ACC112 (cell line): ENCODE measurements around the gene MDFIC.

Source experiments
- H2AFZ ChIP-seq: fragments of 200-600 bp; sonication (generic); one replicate; pipeline ENCODE4 v1.6.0; 2017; ENCODE audit warnings: antibody characterized with exemption, low read length; ENCODE audit not compliant: unreplicated experiment
- H3K27ac ChIP-seq: fragments of 200-600 bp; sonication (generic); 2 replicates; pipeline ENCODE4 v1.5.1; 2014; ENCODE audit warnings: low read depth, mild to moderate bottlenecking, antibody characterized with exemption, low read length, moderate library complexity
- H3K27me3 ChIP-seq: fragments of 200-600 bp; sonication (generic); 2 replicates; pipeline ENCODE4 v1.6.1; 2014; ENCODE audit warnings: mild to moderate bottlenecking, antibody characterized with exemption, low read length, moderate library complexity, mixed read lengths; ENCODE audit not compliant: insufficient read depth
- H3K36me3 ChIP-seq: fragments of 200-600 bp; sonication (generic); 2 replicates; pipeline ENCODE4 v1.6.1; 2016; ENCODE audit warnings: mild to moderate bottlenecking, antibody characterized with exemption, low read length, moderate library complexity, mixed read lengths; ENCODE audit not compliant: insufficient read depth
- H3K4me1 ChIP-seq: fragments of 200-600 bp; sonication (generic); one replicate; pipeline ENCODE4 v1.6.1; 2016; ENCODE audit warnings: low read length, mixed read lengths; ENCODE audit not compliant: insufficient read depth, unreplicated experiment, control insufficient read depth
- H3K4me3 ChIP-seq: fragments of 200-600 bp; sonication (generic); 2 replicates; pipeline ENCODE4 v1.5.1; 2014; ENCODE audit warnings: mild to moderate bottlenecking, low read depth, low read length
- H3K79me2 ChIP-seq: fragments of 200-600 bp; sonication (generic); one replicate; pipeline ENCODE4 v1.6.0; 2016; ENCODE audit warnings: low read length; ENCODE audit not compliant: control insufficient read depth, unreplicated experiment, insufficient read depth

MDFIC gene

GRCh38 chr7:115010441-115010820 lies 88.5 kb downstream of the MDFIC start:
- Histone ChIP-seq H3K4me3 (no peak overlapping the region), H3K79me2 (no peaks in the 10 kb centered on the region), H3K27me3 (no peaks in the 10 kb centered on the region), H3K4me1 (peaks cover 31% of the 10 kb centered on the region), H3K27ac (no peak overlapping the region), H3K36me3 (peaks cover 7% of the 10 kb centered on the region; the same call in 1 of the 2 replicates), H2AFZ (no peak overlapping the region)

GRCh38 chr7:115013886-115014285 lies 92.0 kb downstream of the MDFIC start:
- peaks cover 19% of the 10 kb centered on the region for H3K4me1 ChIP-seq
- no peak overlapping the region for H3K4me3 ChIP-seq
- H3K36me3 ChIP-seq, result peaks cover 7% of the 10 kb centered on the region; the same call in 1 of the 2 replicates
- H2AFZ ChIP-seq, result no peak overlapping the region
- no peaks in the 10 kb centered on the region for H3K27me3 ChIP-seq
- no peaks in the 10 kb centered on the region for H3K79me2 ChIP-seq
- H3K27ac ChIP-seq, result no peak overlapping the region

GRCh38 chr7:115014794-115015193 lies 92.9 kb downstream of the MDFIC start:
- Histone ChIP-seq H3K27ac (no peak overlapping the region), H3K36me3 (peaks cover 7% of the 10 kb centered on the region; the same call in 1 of the 2 replicates), H3K4me3 (no peak overlapping the region), H2AFZ (no peak overlapping the region), H3K27me3 (no peaks in the 10 kb centered on the region), H3K4me1 (peaks cover 10% of the 10 kb centered on the region), H3K79me2 (no peaks in the 10 kb centered on the region)

GRCh38 chr7:115015619-115016018 lies 93.7 kb downstream of the MDFIC start:
- Histone ChIP-seq H3K4me3 (no peak overlapping the region), H3K79me2 (no peaks in the 10 kb centered on the region), H3K36me3 (peaks cover 7% of the 10 kb centered on the region; the same call in 1 of the 2 replicates), H3K27ac (no peak overlapping the region), H3K4me1 (peaks cover 6% of the 10 kb centered on the region), H3K27me3 (no peaks in the 10 kb centered on the region), H2AFZ (no peak overlapping the region)

- Histone ChIP-seq H2AFZ (no peak overlapping the region), H3K4me3 (no peak overlapping the region), H3K36me3 (no peaks in the 10 kb centered on the region), H3K27ac (no peak overlapping the region), H3K4me1 (no peaks in the 10 kb centered on the region), H3K27me3 (no peaks in the 10 kb centered on the region), H3K79me2 (no peaks in the 10 kb centered on the region)
Observed at GRCh38 chr7:115019882-115020605, 98.2 kb downstream of the MDFIC start.

- H3K36me3 ChIP-seq, result no peaks in the 10 kb centered on the region
- H3K79me2 ChIP-seq, result no peaks in the 10 kb centered on the region
- H3K27ac ChIP-seq, result no peak overlapping the region
- no peak overlapping the region for H3K4me3 ChIP-seq
- H3K4me1 ChIP-seq, result no peaks in the 10 kb centered on the region
- H3K27me3 ChIP-seq, result no peaks in the 10 kb centered on the region
- H2AFZ ChIP-seq, result no peak overlapping the region
Observed at GRCh38 chr7:115023219-115023618, 101.3 kb downstream of the MDFIC start.

GRCh38 chr7:115024276-115024675 lies 102.4 kb downstream of the MDFIC start:
- Histone ChIP-seq H3K4me3 (no peak overlapping the region), H3K79me2 (no peaks in the 10 kb centered on the region), H3K27me3 (no peaks in the 10 kb centered on the region), H3K4me1 (no peaks in the 10 kb centered on the region), H3K36me3 (no peaks in the 10 kb centered on the region), H3K27ac (no peak overlapping the region), H2AFZ (no peak overlapping the region)

GRCh38 chr7:115032715-115033703 lies 111.1 kb downstream of the MDFIC start:
- H3K79me2 ChIP-seq, result no peaks in the 10 kb centered on the region
- no peak overlapping the region for H3K27ac ChIP-seq
- H3K4me1 ChIP-seq, result no peaks in the 10 kb centered on the region
- no peak overlapping the region for H3K4me3 ChIP-seq
- no peaks in the 10 kb centered on the region for H3K36me3 ChIP-seq
- H2AFZ ChIP-seq, result no peak overlapping the region
- H3K27me3 ChIP-seq, result no peaks in the 10 kb centered on the region

- Histone ChIP-seq H2AFZ (no peak overlapping the region), H3K79me2 (no peaks in the 10 kb centered on the region), H3K4me1 (no peaks in the 10 kb centered on the region), H3K27ac (no peak overlapping the region), H3K27me3 (no peaks in the 10 kb centered on the region), H3K36me3 (no peaks in the 10 kb centered on the region), H3K4me3 (no peak overlapping the region)
Observed at GRCh38 chr7:115033917-115034459, 112.1 kb downstream of the MDFIC start.

GRCh38 chr7:115034515-115034914 lies 112.6 kb downstream of the MDFIC start:
- Histone ChIP-seq H3K27ac (no peak overlapping the region), H2AFZ (no peak overlapping the region), H3K27me3 (no peaks in the 10 kb centered on the region), H3K4me1 (no peaks in the 10 kb centered on the region), H3K4me3 (no peak overlapping the region), H3K36me3 (no peaks in the 10 kb centered on the region), H3K79me2 (no peaks in the 10 kb centered on the region)
